Kidney glomerular epithelial cell (primary cell): ENCODE measurements around the gene GTPBP3.

Experiments
- DNase-seq: peaks from one replicate; lab custom pipeline; 2025; lab: John Stamatoyannopoulos, UW

GTPBP3 gene

DNA sequence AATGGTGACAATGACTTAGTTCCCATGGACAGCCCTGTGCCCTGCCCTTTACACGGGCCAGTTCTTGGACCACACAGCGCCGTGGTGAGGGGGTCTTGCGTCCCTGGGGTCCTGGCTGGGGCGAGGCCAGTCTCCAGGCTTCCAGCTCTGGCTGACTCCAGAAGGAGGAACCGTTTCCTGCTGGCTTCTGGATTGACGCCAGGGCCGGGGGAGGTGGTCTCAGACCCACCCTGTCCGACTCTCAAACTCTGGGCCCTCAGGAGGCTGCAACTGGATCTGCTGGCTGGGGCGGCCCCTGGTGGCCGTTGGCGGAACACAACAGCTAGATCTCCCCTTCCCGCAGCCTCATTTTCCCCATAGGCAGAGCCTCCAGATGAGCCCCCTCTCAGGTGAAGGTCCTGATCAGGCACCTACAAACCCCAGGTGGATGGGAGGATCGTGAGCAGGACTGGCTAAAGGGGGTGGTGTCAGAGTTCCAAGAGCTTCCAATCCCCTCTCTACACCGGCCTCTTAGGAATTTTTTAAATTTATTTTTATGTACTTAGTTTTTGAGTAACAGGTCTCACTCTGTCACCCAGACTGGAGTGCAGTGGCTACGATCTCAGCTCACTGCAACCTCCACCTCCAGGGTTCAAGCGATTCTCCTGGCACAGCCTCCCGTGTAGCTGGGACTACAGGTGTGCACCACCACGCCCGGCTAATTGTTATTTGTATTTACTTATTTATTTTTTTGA lies 48.7 kb downstream of the GTPBP3 start:
- no peak for DNase-seq

DNA sequence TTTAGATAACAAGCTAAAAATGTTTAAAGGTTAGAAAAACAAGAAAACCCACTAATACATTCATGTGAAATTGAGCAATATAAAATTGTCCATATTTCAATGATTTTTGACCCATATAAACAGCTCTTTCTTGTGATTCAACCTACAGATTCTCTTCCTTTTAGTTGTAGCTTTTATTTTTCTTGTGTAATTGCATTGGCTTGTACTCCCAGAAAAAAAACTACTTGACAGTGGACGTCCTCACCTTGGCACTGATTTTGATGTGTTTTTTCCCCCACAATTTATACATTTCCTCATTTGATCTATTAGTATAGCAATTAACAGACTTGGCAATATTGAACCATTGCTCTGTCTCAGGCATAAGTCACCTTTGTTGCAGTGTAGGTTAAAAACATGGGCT lies 51.9 kb downstream of the GTPBP3 start:
- no peak for DNase-seq

DNA sequence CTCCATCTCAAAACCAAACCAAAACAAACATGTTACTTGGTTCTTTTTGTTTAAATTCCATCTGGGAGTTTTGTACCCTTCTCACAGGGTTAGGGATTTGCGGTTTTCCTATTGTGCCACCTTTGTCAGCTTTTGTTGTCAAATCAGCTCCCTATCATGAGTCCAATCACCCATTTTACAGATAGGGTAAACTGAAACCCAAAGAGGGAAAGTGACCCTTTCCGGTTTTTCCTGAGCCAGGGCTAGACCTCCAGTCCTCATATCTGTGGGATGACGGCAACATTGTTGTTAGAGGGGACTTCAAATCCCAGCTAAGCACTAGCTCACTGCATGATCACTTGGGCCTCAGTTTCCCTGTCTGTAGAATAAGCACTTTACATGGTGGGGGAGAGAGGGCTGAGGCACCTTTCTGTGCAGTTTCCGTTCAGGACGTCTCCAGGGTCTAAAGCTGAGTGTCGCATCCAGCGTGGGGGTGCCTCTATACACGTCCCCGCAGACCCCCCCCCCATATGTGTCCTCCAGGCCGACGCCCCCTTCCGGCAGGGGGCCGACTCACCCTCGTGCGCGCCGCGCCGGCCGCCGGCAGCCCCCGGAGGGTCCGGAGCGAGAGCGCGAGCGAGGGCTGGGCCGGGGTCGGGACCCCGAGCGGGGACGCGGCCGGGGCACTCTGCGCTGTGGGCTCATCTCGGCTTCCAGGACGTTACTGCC lies 52.8 kb downstream of the GTPBP3 start:
- no peak for DNase-seq

DNA sequence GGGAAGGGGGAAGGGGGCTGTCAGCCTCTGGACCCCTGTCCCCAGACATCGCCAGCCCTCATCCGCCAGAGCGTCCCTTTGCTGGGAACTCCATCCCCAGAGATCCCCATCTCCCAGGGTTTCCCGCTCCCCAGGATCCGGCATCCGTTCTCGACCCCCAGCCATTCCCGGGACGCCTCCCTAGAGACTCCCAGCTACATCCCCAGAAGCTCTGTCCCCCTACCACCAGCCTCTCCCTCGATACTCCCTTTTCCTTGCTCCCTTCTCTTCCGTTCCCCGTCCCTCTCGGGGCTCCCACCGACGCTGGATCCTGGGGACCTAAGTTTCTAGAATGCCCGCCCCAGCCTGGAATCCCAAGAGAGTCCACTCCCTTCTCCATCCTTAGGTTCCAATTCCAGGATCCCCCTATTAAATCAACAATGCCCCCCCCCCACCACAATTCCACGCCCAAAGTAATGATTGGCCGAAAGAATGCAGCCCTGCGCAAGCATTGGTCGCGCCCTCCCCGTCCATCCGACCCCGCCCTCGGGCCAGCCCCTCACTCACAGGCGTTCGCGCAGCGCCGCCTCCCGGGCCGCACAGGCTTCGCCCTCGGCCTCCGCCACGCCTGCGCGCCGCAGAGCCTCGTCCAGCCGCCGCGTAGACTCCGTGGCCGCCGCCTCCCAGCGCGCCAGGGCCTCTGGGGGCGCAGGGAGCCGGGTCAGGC lies 53.5 kb downstream of the GTPBP3 start:
- peak; percentile 81 for DNase-seq

DNA sequence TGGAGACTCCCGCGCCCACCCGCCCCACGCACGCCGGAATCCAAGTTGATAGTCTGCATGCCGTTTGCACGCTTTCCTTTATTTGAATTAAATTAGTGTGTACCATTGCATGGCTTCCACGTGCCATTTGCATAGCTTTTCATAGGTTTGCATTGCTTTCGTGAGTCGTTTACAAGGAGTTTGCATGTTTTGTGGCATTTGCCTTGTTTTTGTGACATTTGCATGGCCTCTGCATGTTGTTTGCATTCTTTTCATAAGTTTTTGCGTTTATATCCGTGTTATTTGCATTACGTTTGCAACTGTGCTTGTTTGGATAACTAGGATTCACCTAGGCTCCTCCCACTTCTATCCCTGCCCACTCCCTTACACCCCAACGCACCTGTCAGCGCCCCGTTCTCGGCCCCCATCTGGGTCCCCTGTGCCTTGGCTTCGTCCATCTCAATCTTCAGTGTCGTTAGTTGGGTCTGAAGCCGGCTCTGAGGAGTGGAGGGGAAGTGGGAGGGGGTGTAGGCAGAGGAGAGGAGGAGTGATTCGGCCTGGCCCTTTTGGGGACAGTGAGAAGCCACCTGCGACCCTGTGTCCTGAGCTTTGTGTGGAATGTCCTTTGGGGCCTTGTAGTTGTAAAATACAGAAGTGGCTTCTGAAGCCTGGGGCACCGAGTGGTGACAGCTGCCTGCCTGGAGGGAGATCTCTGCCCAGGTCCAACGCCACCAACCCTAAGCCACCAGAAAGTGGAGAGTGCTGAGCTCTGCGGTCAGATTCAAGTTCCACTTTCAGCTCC lies 54.2 kb downstream of the GTPBP3 start:
- no peak for DNase-seq
